Measurements from ENCODE around the gene FDXR. TPM values are rescaled to one million over a fixed set of nuclear protein-coding genes. Genes with fewer than 3 reads are reported as not detected.
A peak's percentile ranks its signal among the peaks of the same experiment; 100 is the strongest.

The FDXR gene
- polyA plus RNA-seq, 1 donor from 2014 or later, result 14.4 TPM

DNA sequence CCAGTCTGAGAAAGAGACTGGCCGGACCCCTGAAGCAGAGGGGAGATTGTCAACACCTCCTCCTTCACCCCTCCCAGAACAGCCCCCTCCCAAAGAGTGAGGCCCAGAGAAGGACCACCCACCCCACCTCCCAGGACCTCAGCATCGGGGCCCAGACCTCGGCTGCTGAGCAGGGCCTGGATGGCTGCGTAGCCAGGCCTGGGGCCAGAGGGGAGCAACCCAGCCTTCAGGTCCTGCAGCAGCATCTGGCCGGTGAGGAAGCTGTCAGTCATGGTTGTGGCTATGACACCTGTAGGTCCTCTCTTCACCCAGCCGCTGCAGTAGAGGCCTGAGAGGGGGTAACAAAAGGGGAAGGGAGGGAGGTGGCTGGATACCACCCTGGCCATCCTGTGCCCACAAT is 9.9 kb downstream of the FDXR start:
- H3K4me2 ChIP-seq (ENCODE audit: low read length), result no peak overlapping the region
- no peaks in the 10 kb centered on the region for H3K9me3 ChIP-seq (ENCODE audit: low read length)
- no peaks in the 10 kb centered on the region for H3F3A ChIP-seq (ENCODE audit: insufficient read depth, low read length, poor library complexity, severe bottlenecking)
- no peak overlapping the region for H3K9ac ChIP-seq (ENCODE audit: low read length)
- no peaks in the 10 kb centered on the region for H4K20me1 ChIP-seq (ENCODE audit: insufficient read depth)
- peaks cover 44% of the 10 kb centered on the region for H3K27me3 ChIP-seq (ENCODE audit: insufficient read depth, low read depth, low read length)
- no peaks in the 10 kb centered on the region for H3K9me2 ChIP-seq (ENCODE audit: insufficient read depth, low read length)
- H3K79me2 ChIP-seq (replicated peaks; ENCODE audit: insufficient read depth, low read length), result no peaks in the 10 kb centered on the region
- TF ChIP-seq MXI1 (conservative IDR thresholded peaks at IDR 0.05; ENCODE audit: poor library complexity, severe bottlenecking) (no peak), POLR2AphosphoS5 (IDR thresholded peaks at IDR 0.05) (no peak), SMC3 (conservative IDR thresholded peaks at IDR 0.05; ENCODE audit: poor library complexity) (no peak), RAD21 (conservative IDR thresholded peaks at IDR 0.05) (no peak), EZH2 (IDR thresholded peaks at IDR 0.05; ENCODE audit: borderline replicate concordance, insufficient read depth, low read length, poor library complexity, severe bottlenecking) (no peak), EP300 (conservative IDR thresholded peaks at IDR 0.05; ENCODE audit: poor library complexity, severe bottlenecking) (no peak), TAF1 (IDR thresholded peaks at IDR 0.05; ENCODE audit: low read depth) (no peak)
- TF ChIP-seq, protein P1, sequence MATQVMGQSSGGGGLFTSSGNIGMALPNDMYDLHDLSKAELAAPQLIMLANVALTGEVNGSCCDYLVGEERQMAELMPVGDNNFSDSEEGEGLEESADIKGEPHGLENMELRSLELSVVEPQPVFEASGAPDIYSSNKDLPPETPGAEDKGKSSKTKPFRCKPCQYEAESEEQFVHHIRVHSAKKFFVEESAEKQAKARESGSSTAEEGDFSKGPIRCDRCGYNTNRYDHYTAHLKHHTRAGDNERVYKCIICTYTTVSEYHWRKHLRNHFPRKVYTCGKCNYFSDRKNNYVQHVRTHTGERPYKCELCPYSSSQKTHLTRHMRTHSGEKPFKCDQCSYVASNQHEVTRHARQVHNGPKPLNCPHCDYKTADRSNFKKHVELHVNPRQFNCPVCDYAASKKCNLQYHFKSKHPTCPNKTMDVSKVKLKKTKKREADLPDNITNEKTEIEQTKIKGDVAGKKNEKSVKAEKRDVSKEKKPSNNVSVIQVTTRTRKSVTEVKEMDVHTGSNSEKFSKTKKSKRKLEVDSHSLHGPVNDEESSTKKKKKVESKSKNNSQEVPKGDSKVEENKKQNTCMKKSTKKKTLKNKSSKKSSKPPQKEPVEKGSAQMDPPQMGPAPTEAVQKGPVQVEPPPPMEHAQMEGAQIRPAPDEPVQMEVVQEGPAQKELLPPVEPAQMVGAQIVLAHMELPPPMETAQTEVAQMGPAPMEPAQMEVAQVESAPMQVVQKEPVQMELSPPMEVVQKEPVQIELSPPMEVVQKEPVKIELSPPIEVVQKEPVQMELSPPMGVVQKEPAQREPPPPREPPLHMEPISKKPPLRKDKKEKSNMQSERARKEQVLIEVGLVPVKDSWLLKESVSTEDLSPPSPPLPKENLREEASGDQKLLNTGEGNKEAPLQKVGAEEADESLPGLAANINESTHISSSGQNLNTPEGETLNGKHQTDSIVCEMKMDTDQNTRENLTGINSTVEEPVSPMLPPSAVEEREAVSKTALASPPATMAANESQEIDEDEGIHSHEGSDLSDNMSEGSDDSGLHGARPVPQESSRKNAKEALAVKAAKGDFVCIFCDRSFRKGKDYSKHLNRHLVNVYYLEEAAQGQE (IDR thresholded peaks at IDR 0.05; ENCODE audit: borderline replicate concordance), result no peak
- TF ChIP-seq, protein P2, sequence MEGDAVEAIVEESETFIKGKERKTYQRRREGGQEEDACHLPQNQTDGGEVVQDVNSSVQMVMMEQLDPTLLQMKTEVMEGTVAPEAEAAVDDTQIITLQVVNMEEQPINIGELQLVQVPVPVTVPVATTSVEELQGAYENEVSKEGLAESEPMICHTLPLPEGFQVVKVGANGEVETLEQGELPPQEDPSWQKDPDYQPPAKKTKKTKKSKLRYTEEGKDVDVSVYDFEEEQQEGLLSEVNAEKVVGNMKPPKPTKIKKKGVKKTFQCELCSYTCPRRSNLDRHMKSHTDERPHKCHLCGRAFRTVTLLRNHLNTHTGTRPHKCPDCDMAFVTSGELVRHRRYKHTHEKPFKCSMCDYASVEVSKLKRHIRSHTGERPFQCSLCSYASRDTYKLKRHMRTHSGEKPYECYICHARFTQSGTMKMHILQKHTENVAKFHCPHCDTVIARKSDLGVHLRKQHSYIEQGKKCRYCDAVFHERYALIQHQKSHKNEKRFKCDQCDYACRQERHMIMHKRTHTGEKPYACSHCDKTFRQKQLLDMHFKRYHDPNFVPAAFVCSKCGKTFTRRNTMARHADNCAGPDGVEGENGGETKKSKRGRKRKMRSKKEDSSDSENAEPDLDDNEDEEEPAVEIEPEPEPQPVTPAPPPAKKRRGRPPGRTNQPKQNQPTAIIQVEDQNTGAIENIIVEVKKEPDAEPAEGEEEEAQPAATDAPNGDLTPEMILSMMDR (IDR thresholded peaks at IDR 0.05; ENCODE audit: poor library complexity, severe bottlenecking), result no peak
- no peak overlapping the region for H2AFZ ChIP-seq (ENCODE audit: low read depth, low read length)
- H3K36me3 ChIP-seq (ENCODE audit: insufficient read depth, low read length), result no peaks in the 10 kb centered on the region
- H3K27ac ChIP-seq (ENCODE audit: low read length), result no peak overlapping the region
- H3K4me3 ChIP-seq (ENCODE audit: low read length), result no peak overlapping the region

DNA sequence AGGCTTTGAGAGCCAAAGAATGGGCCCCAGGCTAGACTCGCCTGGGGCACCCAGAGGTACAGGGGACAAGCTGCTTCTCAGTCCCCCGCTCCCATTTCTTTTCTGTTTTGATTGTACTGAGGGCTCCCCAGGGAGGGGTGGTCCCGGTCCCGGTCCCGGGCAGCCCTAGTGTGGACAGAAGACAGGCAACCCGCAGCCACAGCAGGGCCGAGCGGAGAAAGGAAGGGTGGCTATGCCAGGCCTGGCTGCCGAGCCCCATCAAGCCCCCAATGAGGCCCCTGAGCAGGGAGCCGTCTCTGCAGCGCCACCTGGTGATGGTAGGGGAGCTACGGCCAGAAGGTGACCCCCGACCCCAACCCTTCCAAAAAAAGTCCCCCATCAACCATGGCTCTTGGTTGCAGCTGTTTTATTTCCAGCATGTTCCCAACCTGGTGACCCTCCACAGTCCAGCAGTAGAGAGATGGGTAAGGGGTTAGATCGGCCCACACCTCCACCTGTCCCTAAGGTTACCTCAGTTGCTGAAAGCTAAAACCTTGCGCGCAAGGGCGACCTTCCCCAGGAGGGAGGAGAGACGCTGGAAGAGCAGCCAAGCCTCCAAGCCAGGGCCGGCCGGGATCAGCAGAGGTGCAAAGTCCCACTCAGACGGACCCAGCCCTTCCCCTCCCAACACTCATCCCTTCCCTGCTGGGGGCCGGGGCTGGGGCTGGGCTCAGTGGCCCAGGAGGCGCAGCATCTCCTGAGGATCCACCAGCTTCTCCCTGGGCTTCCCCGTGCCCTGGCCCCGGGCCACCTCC is 10.5 kb downstream of the FDXR start:
- Histone ChIP-seq H3K27me3 (ENCODE audit: insufficient read depth, low read depth, low read length) (peaks cover 50% of the 10 kb centered on the region), H3K36me3 (ENCODE audit: insufficient read depth, low read length) (no peaks in the 10 kb centered on the region), H3F3A (ENCODE audit: insufficient read depth, low read length, poor library complexity, severe bottlenecking) (no peaks in the 10 kb centered on the region), H3K9me2 (ENCODE audit: insufficient read depth, low read length) (no peaks in the 10 kb centered on the region), H3K9ac (ENCODE audit: low read length) (no peak overlapping the region), H4K20me1 (ENCODE audit: insufficient read depth) (no peaks in the 10 kb centered on the region), H3K79me2 (replicated peaks; ENCODE audit: insufficient read depth, low read length) (no peaks in the 10 kb centered on the region), H3K4me2 (ENCODE audit: low read length) (no peak overlapping the region), H3K27ac (ENCODE audit: low read length) (no peak overlapping the region), H3K4me3 (ENCODE audit: low read length) (no peak overlapping the region), H3K9me3 (ENCODE audit: low read length) (no peaks in the 10 kb centered on the region), H2AFZ (ENCODE audit: low read depth, low read length) (no peak overlapping the region)
- TF ChIP-seq, protein P2 (IDR thresholded peaks at IDR 0.05; ENCODE audit: poor library complexity, severe bottlenecking), result peak; percentile 67
- TF ChIP-seq SMC3 (conservative IDR thresholded peaks at IDR 0.05; ENCODE audit: poor library complexity), result peak; percentile 66
- TF ChIP-seq RAD21 (conservative IDR thresholded peaks at IDR 0.05), result peak; percentile 38
- TF ChIP-seq POLR2AphosphoS5 (IDR thresholded peaks at IDR 0.05), result no peak
- no peak for TF ChIP-seq EP300 (conservative IDR thresholded peaks at IDR 0.05; ENCODE audit: poor library complexity, severe bottlenecking)

All from neural cell (in vitro differentiated cells).